Lung (tissue), 12 donors: Measurements from ENCODE around the gene PC. TPM values are rescaled to one million over a fixed set of nuclear protein-coding genes. Genes with fewer than 3 reads are reported as not detected.

Experiments used
- ATAC-seq: fragments of 200-7000 bp; cut with Tn5 transposase; one replicate; pipeline ENCODE4 v1.9.1; 2020; ENCODE audit warnings: moderate number of reproducible peaks; ENCODE audit not compliant: insufficient read depth, low FRiP score
- DNase-seq, 3 donors: peaks; one replicate each; pipeline ENCODE4 v3.0.0-alpha.2; 2013 to 2017
- H3K27ac ChIP-seq, 2 donors: one replicate each; pipeline ENCODE4 v1.5.1; 2013; ENCODE audit warnings: mild to moderate bottlenecking in 2 of 2, moderate library complexity in 2 of 2, control low read depth in 1 of 2, inconsistent platforms in 1 of 2, low read depth in 1 of 2, low read length in 1 of 2
- H3K27me3 ChIP-seq, 3 donors: one replicate each; pipeline ENCODE4 v1.5.1; 2013; ENCODE audit warnings: low read length in 2 of 3; ENCODE audit not compliant: control insufficient read depth in 3 of 3, insufficient read depth in 3 of 3
- H3K36me3 ChIP-seq, 4 donors: one replicate each; pipeline ENCODE4 v1.5.1; 2013; ENCODE audit warnings: low read length in 4 of 4, mild to moderate bottlenecking in 1 of 4, moderate library complexity in 1 of 4; ENCODE audit not compliant: control insufficient read depth in 4 of 4, insufficient read depth in 4 of 4
- H3K4me1 ChIP-seq, 5 donors: one replicate each; pipeline ENCODE4 v1.5.1; 2013; ENCODE audit warnings: low read length in 5 of 5, mild to moderate bottlenecking in 2 of 5, moderate library complexity in 1 of 5; ENCODE audit not compliant: control insufficient read depth in 5 of 5, insufficient read depth in 5 of 5
- H3K4me3 ChIP-seq: one replicate; pipeline ENCODE4 v1.5.1; 2013; ENCODE audit warnings: mild to moderate bottlenecking, control low read depth, moderate library complexity
- H3K9ac ChIP-seq, 2 donors: one replicate each; pipeline ENCODE4 v1.5.1; 2013; ENCODE audit warnings: low read length in 2 of 2, control low read depth in 1 of 2; ENCODE audit not compliant: insufficient read depth in 1 of 2
- H3K9me3 ChIP-seq, 4 donors: one replicate each; pipeline ENCODE4 v1.5.1; 2013; ENCODE audit warnings: low read length in 3 of 4, mild to moderate bottlenecking in 1 of 4, moderate library complexity in 1 of 4; ENCODE audit not compliant: control insufficient read depth in 4 of 4, insufficient read depth in 3 of 4
- WGBS, 2 donors: extraction: QIAGEN DNeasy Blood & Tissue Kit; methylation state at CpG; one replicate each; pipeline ENCODE4 v1.1.7; 2013; 5-methylcytosine and 5-hydroxymethylcytosine counted together
- polyA plus RNA-seq, 2 donors: library from polyadenylated mRNA; stranded (reverse); fragments of 200-250 nt; gene quantifications; one replicate each; pipeline ENCODE4 v1.2.1, GENCODE V29; 2013
- total RNA-seq, 2 donors: library from RNA; depleted of rRNA in 1 of 2; stranded (reverse); fragments of >200 nt in 1 of 2; gene quantifications; one replicate each; pipeline ENCODE4 v1.2.1, GENCODE V29; 2014 to 2021
- TF ChIP-seq, protein P1 (sequence below): IDR thresholded peaks from 2 replicates; pipeline ENCODE4 v1.5.1; 2012; ENCODE audit warnings: mild to moderate bottlenecking; ENCODE audit errors: control extremely low read depth, extremely low read depth
- donor health status: control.
- donor health status: control.
- donor health status: Bipolar disorder and iron deficiency.
- donor health status: healthy.
- donor health status: DM: yes; HTN: yes; CAD: no.

PC gene
- total and polyA plus RNA-seq, 4 donors = 5.5 to 32.5 (median 12.0) TPM

DNA sequence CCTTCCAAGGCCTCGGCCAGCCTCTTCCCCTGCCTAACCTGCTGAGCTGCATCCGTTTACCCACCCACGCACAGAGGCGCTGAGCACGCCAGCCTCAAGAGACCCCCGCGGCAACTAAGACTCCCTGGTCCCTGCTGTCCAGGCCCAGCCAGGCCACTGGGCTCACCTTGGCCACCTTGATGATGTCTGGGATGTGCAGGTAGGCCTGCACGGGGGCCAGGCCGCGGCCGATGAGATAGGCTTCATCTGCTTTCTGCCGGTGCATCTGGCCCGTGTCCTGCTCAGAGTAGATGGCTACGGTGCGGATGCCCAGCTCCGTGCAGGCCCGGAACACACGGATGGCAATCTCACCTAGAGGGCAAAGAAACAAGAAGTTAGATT is 86.7 kb downstream of the PC start:
- DNase-seq (no peak), ATAC-seq (no peak)
- Histone ChIP-seq H3K4me3 (no peak overlapping the region), H3K4me1 (no peaks in the 10 kb centered on the region), H3K9me3 (no peaks in the 10 kb centered on the region), H3K36me3 (peaks cover 0 to 3% (median 0%) of the 10 kb centered on the region in 4 donors), H3K9ac (no peak overlapping the region), H3K27ac (no peak overlapping the region), H3K27me3 (no peaks in the 10 kb centered on the region)
- TF ChIP-seq, protein P1, sequence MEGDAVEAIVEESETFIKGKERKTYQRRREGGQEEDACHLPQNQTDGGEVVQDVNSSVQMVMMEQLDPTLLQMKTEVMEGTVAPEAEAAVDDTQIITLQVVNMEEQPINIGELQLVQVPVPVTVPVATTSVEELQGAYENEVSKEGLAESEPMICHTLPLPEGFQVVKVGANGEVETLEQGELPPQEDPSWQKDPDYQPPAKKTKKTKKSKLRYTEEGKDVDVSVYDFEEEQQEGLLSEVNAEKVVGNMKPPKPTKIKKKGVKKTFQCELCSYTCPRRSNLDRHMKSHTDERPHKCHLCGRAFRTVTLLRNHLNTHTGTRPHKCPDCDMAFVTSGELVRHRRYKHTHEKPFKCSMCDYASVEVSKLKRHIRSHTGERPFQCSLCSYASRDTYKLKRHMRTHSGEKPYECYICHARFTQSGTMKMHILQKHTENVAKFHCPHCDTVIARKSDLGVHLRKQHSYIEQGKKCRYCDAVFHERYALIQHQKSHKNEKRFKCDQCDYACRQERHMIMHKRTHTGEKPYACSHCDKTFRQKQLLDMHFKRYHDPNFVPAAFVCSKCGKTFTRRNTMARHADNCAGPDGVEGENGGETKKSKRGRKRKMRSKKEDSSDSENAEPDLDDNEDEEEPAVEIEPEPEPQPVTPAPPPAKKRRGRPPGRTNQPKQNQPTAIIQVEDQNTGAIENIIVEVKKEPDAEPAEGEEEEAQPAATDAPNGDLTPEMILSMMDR = no peak
- 95 to 98% methylated on average over 18 of the region's 18 CpGs for WGBS, 2 donors

DNA sequence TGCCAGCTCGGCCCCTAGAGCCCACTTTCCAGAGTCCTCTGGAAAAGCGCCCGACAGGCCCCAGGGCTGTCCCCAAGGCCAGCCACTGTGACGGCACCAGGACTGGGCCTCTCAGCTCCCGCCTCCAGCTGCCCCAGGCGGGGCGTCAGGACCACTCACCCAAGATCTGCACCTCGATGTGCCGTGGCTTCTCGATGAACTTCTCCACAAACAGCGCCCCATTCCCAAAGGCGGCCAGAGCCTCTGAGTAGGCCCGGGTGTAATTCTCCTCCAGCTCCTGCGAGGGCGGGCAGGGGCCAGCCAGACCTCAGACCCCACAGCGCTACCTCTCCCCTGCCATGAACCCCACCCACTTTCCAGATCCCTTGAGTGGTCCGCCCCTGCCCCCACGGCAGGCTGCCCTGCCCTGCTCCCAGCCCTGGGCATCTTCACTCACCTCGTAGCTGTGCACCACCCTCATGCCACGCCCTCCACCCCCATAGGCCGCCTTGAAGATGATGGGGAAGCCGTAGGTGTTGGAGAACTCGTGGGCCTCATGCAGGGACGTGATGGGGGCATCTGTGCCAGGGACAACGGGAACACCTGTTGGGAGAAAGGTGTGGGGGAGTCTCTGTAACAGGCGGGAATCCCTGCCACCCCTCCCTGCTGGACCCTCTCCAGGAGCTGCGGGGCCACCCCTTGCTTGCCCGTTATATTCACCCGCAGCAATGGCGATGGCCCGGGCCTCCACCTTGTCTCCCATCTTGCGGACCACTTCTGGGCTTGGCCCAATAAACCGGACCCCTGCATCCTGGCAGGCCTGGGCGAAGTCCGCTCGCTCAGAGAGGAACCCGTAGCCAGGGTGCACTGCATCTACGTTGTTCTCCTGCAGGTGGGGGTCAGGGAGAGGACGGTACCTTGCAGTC is 87.3 kb downstream of the PC start:
- ATAC-seq (no peak), DNase-seq (no peak)
- H3K27me3 ChIP-seq = no peaks in the 10 kb centered on the region
- no peak overlapping the region for H3K4me3 ChIP-seq
- TF ChIP-seq, protein P1 = no peak
- peaks cover 0 to 3% (median 0%) of the 10 kb centered on the region in 4 donors for H3K36me3 ChIP-seq
- no peak overlapping the region for H3K9ac ChIP-seq
- 95% methylated on average over 39 of the region's 39 CpGs for WGBS, 2 donors
- H3K9me3 ChIP-seq = no peaks in the 10 kb centered on the region
- no peaks in the 10 kb centered on the region for H3K4me1 ChIP-seq
- no peak overlapping the region for H3K27ac ChIP-seq

DNA sequence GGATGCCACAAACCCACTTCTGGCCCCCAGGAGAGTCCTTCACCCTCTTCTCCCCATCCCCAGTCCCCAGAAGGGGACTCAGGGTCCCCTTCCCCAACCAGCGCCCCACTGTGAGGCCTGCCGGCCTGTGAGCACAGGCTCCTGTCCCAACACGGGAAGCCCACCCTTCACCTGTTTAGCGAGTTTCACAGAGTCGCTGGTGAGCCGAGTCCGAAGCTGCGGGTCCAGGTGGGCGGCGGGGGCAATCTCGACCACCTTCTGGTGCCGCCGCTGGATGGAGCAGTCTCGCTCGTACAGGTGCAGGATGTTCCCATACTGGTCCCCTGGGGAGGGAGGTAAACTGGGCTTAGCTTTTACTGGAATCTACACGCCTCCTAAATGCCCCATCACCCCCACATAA is 88.1 kb downstream of the PC start:
- H3K4me1 ChIP-seq = no peaks in the 10 kb centered on the region
- H3K9ac ChIP-seq = no peak overlapping the region
- no peak overlapping the region for H3K27ac ChIP-seq
- no peaks in the 10 kb centered on the region for H3K9me3 ChIP-seq
- H3K36me3 ChIP-seq = peaks cover 0 to 3% (median 0%) of the 10 kb centered on the region in 4 donors
- 97% methylated on average over 15 to 16 of the region's 16 CpGs for WGBS, 2 donors
- H3K4me3 ChIP-seq = no peak overlapping the region
- H3K27me3 ChIP-seq = no peaks in the 10 kb centered on the region
- no peak for DNase-seq
- ATAC-seq = no peak
- TF ChIP-seq, protein P1 = no peak
